CD4-positive, alpha-beta T cell treated with Interferon alpha-2 for 1 hour (primary cell): ENCODE results near the gene THSD4.

Experiments
- DNase-seq, 2 donors: peaks; one replicate each; pipeline ENCODE4 v3.0.0-alpha.2; 2020 to 2022

The THSD4 gene

GRCh38 chr15:71472566-71472965 is 357.3 kb downstream of the THSD4 start:
- no peak for DNase-seq

- no peak for DNase-seq
These were observed 358.5 kb downstream of the THSD4 start for GRCh38 chr15:71473751-71474150.

GRCh38 chr15:71476823-71477222 is 361.6 kb downstream of the THSD4 start:
- DNase-seq, result no peak

GRCh38 chr15:71480556-71480955 is 365.3 kb downstream of the THSD4 start:
- DNase-seq, result no peak

GRCh38 chr15:71484080-71484479 is 368.8 kb downstream of the THSD4 start:
- no peak for DNase-seq

- DNase-seq, result no peak
These were observed 369.9 kb downstream of the THSD4 start for GRCh38 chr15:71485094-71485693.

- DNase-seq, result no peak
These were observed 374.3 kb downstream of the THSD4 start for GRCh38 chr15:71489570-71489969.

GRCh38 chr15:71493526-71493925 is 378.3 kb downstream of the THSD4 start:
- DNase-seq, result no peak

GRCh38 chr15:71494563-71495397 is 379.5 kb downstream of the THSD4 start:
- no peak for DNase-seq

- no peak for DNase-seq
These were observed 380.1 kb downstream of the THSD4 start for GRCh38 chr15:71495398-71495780.

- no peak for DNase-seq
These were observed 381.2 kb downstream of the THSD4 start for GRCh38 chr15:71496336-71496955.

- no peak for DNase-seq
These were observed 386.2 kb downstream of the THSD4 start for GRCh38 chr15:71501344-71502076.

GRCh38 chr15:71502077-71502432 is 386.8 kb downstream of the THSD4 start:
- no peak for DNase-seq

- no peak for DNase-seq
These were observed 390.7 kb downstream of the THSD4 start for GRCh38 chr15:71505962-71506361.

- DNase-seq, result no peak
These were observed 391.7 kb downstream of the THSD4 start for GRCh38 chr15:71506946-71507345.

GRCh38 chr15:71508081-71508682 is 392.9 kb downstream of the THSD4 start:
- no peak for DNase-seq

GRCh38 chr15:71509139-71509538 is 393.9 kb downstream of the THSD4 start:
- DNase-seq, result no peak

GRCh38 chr15:71510763-71511162 is 395.5 kb downstream of the THSD4 start:
- DNase-seq, result no peak

- no peak for DNase-seq
These were observed 396.8 kb downstream of the THSD4 start for GRCh38 chr15:71511796-71512681.

- DNase-seq, result no peak
These were observed 397.4 kb downstream of the THSD4 start for GRCh38 chr15:71512682-71513006.

- no peak for DNase-seq
These were observed 400.3 kb downstream of the THSD4 start for GRCh38 chr15:71515375-71516186.
